GM12878 (cell line): ENCODE results near the gene BTG2. TPM values are rescaled to one million over a fixed set of nuclear protein-coding genes. Genes with fewer than 3 reads are reported as not detected.

Source experiments
- BMI1 ChIP-seq: fragments of 450-650 bp; IDR thresholded peaks from 2 replicates; pipeline ENCODE4 v1.6.1; 2016; ENCODE audit warnings: mild to moderate bottlenecking, moderate library complexity, borderline replicate concordance
- FOS ChIP-seq: IDR thresholded peaks from 3 replicates; pipeline ENCODE4 v1.6.1; 2011; ENCODE audit warnings: borderline replicate concordance; ENCODE audit not compliant: insufficient read length; ENCODE audit errors: extremely low read depth
- GABPA ChIP-seq: IDR thresholded peaks from 2 replicates; pipeline ENCODE4 v1.6.1; 2014; ENCODE audit warnings: antibody characterized with exemption, low read depth, mild to moderate bottlenecking, inconsistent platforms
- GATAD2B ChIP-seq: fragments of 450-650 bp; conservative IDR thresholded peaks from 2 replicates; pipeline ENCODE4 v1.6.1; 2017; ENCODE audit warnings: low read depth, mild to moderate bottlenecking, moderate library complexity
- HDAC2 ChIP-seq: fragments of 200-600 bp; sonication (generic); IDR thresholded peaks from 2 replicates; pipeline ENCODE4 v1.6.1; 2017
- NFYB ChIP-seq: IDR thresholded peaks from 2 replicates; pipeline ENCODE4 v1.6.1; 2011; ENCODE audit warnings: low read depth, mild to moderate bottlenecking, low read length, improper control_type of control experiment, moderate library complexity; ENCODE audit not compliant: insufficient read depth
- NRF1 ChIP-seq: conservative IDR thresholded peaks from 2 replicates; pipeline ENCODE4 v1.6.1; 2011; ENCODE audit warnings: mild to moderate bottlenecking, low read depth, low read length, improper control_type of control experiment
- PAX5 ChIP-seq: IDR thresholded peaks from 2 replicates; pipeline ENCODE4 v1.6.1; 2011; ENCODE audit warnings: low read depth, low read length, borderline replicate concordance
- POLR2AphosphoS5 ChIP-seq: IDR thresholded peaks from 2 replicates; pipeline ENCODE4 v1.6.1; 2011; ENCODE audit warnings: mild to moderate bottlenecking, low read length, inconsistent platforms
- RBBP5 ChIP-seq: fragments of 200-600 bp; sonication (generic); conservative IDR thresholded peaks from 2 replicates; pipeline ENCODE4 v1.6.1; 2016
- STAT3 ChIP-seq: IDR thresholded peaks from 2 replicates; pipeline ENCODE4 v1.6.1; 2011; ENCODE audit warnings: low read depth, low read length, improper control_type of control experiment
- TCF12 ChIP-seq: IDR thresholded peaks from 2 replicates; pipeline ENCODE4 v1.6.1; 2011; ENCODE audit warnings: low read depth, mild to moderate bottlenecking, low read length
- YY1 ChIP-seq: IDR thresholded peaks from 2 replicates; pipeline ENCODE4 v1.6.1; 2011; ENCODE audit warnings: low read depth, mild to moderate bottlenecking, low read length
- ZBED1 ChIP-seq: IDR thresholded peaks from 2 replicates; pipeline ENCODE4 v1.6.1; 2016; ENCODE audit warnings: borderline replicate concordance
- polyA plus RNA-seq, 11 experiments: library from polyadenylated mRNA; depleted of rRNA in 4 of 11; unstranded in 6 of 11; stranded (reverse) in 5 of 11; fragments of >200 nt; fragmentation: Nextera tagmentation in 4 of 11; fragmentation: Illumina TruSeq in 1 of 11; extraction: Ambion mirVana in 4 of 11; extraction: Trizol in 1 of 11; gene quantifications; 1 replicate in 1 of 11; 2 replicates in 10 of 11; pipeline versions ENCODE4 v1.2.1 to v1.2.3, GENCODE V29; 2011 to 2016; ENCODE audit warnings: inconsistent platforms in 2 of 11, missing spikeins in 2 of 11, low read depth in 1 of 11
- total RNA-seq, 4 experiments: library from RNA; depleted of rRNA in 3 of 4; stranded (reverse); fragments of >200 nt in 3 of 4; fragmentation: Illumina TruSeq in 1 of 4; extraction: Trizol in 1 of 4; gene quantifications; 2 replicates each; pipeline versions ENCODE4 v1.2.1 to v1.2.3, GENCODE V29; 2013 to 2021
- TF ChIP-seq, protein P1 (sequence below): fragments of 450-650 bp; IDR thresholded peaks from 2 replicates; pipeline ENCODE4 v1.6.1; 2018; ENCODE audit warnings: borderline replicate concordance, mild to moderate bottlenecking; ENCODE audit not compliant: partially characterized antibody
- TF ChIP-seq, protein P2 (sequence below): fragments of 450-650 bp; IDR thresholded peaks from 2 replicates; pipeline ENCODE4 v1.6.1; 2017; ENCODE audit warnings: mild to moderate bottlenecking
- TF ChIP-seq, protein P3 (sequence below): IDR thresholded peaks from 2 replicates; pipeline ENCODE4 v1.6.1; 2012; ENCODE audit warnings: low read depth, low read length, improper control_type of control experiment
- TF ChIP-seq, protein P4 (sequence below): fragments of 450-650 bp; IDR thresholded peaks from 2 replicates; pipeline ENCODE4 v1.6.1; 2017; ENCODE audit warnings: low read depth, mild to moderate bottlenecking, moderate library complexity

Gene BTG2
- total and polyA plus RNA-seq, 10 of the 15 experiments (the other 5 are each of a cell fraction or from before 2014, with no cell fraction given): 23.3 to 160 (median 98.1) TPM

DNA sequence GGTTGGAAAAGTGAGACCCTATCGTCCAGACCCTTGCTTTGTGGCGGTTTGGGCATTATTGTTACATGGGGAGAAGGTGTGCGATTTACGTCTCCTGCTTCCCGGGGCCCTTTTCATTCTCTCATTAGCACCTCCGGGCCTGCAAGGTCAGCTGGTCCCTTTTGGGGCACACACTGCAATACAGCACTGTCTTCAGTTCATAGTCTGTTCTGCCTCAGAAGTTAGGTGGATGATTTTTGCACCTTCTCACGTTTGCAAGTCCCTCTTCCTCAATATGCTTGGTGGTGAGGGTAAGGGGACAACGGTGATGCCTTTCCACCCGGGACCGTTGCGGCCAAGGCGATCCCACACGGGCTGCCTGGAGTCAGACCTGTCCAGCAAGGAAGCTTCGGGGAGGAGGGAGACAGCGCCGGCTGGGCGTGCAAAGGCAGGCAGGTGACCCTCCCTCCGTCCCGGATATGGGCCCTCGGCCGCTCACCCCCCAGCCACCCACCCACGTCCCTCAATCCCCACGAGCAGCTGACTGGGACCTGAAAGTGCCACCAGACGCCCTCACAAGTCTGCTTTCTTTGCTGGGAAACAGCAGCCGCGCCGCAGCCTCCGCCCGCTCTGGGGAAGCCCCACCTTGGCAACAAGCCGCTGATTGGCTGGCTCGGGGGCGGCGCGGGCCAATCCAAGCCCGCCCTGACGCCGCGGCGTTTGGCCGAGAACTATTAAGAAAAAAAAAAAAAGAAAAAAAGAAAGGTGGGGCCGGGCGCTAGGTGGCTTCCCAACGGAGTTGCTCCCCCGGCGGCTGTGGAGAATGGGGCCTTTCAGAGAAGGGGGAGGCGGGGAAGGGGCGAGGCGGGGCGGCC lies 21.7 kb downstream of the BTG2 start (continued):
- TF ChIP-seq FOS (peak; percentile 17), TCF12 (peak; percentile 82), POLR2AphosphoS5 (peak; percentile 65), STAT3 (no peak), BMI1 (peak; percentile 36; the same call in 1 of the 2 replicates), GATAD2B (peak; percentile 94), RBBP5 (no peak), YY1 (no peak), ZBED1 (peak; percentile 33; the same call in 1 of the 2 replicates), NFYB (peak; percentile 80), NRF1 (no peak), HDAC2 (no peak), PAX5 (no peak; the same call in 1 of the 2 replicates), GABPA (no peak)
- TF ChIP-seq, protein P1, sequence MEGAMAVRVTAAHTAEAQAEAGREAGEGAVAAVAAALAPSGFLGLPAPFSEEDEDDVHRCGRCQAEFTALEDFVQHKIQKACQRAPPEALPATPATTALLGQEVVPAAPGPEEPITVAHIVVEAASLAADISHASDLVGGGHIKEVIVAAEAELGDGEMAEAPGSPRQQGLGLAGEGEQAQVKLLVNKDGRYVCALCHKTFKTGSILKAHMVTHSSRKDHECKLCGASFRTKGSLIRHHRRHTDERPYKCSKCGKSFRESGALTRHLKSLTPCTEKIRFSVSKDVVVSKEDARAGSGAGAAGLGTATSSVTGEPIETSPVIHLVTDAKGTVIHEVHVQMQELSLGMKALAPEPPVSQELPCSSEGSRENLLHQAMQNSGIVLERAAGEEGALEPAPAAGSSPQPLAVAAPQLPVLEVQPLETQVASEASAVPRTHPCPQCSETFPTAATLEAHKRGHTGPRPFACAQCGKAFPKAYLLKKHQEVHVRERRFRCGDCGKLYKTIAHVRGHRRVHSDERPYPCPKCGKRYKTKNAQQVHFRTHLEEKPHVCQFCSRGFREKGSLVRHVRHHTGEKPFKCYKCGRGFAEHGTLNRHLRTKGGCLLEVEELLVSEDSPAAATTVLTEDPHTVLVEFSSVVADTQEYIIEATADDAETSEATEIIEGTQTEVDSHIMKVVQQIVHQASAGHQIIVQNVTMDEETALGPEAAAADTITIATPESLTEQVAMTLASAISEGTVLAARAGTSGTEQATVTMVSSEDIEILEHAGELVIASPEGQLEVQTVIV: no peak
- TF ChIP-seq, protein P2, sequence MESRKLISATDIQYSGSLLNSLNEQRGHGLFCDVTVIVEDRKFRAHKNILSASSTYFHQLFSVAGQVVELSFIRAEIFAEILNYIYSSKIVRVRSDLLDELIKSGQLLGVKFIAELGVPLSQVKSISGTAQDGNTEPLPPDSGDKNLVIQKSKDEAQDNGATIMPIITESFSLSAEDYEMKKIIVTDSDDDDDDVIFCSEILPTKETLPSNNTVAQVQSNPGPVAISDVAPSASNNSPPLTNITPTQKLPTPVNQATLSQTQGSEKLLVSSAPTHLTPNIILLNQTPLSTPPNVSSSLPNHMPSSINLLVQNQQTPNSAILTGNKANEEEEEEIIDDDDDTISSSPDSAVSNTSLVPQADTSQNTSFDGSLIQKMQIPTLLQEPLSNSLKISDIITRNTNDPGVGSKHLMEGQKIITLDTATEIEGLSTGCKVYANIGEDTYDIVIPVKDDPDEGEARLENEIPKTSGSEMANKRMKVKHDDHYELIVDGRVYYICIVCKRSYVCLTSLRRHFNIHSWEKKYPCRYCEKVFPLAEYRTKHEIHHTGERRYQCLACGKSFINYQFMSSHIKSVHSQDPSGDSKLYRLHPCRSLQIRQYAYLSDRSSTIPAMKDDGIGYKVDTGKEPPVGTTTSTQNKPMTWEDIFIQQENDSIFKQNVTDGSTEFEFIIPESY: no peak
- TF ChIP-seq, protein P3, sequence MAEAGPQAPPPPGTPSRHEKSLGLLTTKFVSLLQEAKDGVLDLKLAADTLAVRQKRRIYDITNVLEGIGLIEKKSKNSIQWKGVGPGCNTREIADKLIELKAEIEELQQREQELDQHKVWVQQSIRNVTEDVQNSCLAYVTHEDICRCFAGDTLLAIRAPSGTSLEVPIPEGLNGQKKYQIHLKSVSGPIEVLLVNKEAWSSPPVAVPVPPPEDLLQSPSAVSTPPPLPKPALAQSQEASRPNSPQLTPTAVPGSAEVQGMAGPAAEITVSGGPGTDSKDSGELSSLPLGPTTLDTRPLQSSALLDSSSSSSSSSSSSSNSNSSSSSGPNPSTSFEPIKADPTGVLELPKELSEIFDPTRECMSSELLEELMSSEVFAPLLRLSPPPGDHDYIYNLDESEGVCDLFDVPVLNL: 0 out of 2 replicates have a peak, but pooled peaks have one; percentile 18
- TF ChIP-seq, protein P4, sequence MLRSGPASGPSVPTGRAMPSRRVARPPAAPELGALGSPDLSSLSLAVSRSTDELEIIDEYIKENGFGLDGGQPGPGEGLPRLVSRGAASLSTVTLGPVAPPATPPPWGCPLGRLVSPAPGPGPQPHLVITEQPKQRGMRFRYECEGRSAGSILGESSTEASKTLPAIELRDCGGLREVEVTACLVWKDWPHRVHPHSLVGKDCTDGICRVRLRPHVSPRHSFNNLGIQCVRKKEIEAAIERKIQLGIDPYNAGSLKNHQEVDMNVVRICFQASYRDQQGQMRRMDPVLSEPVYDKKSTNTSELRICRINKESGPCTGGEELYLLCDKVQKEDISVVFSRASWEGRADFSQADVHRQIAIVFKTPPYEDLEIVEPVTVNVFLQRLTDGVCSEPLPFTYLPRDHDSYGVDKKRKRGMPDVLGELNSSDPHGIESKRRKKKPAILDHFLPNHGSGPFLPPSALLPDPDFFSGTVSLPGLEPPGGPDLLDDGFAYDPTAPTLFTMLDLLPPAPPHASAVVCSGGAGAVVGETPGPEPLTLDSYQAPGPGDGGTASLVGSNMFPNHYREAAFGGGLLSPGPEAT: peak; percentile 83
